GM06990 (cell line): ENCODE results near the gene DNAJC6.

Experiments
- DNase-seq: peaks from one replicate; pipeline ENCODE4 v3.0.0-alpha.2; 2011; ENCODE audit not compliant: insufficient read length; ENCODE audit errors: extremely low read depth
- H3K27me3 ChIP-seq: replicated peaks from 2 replicates; pipeline ENCODE4 v1.6.0; 2011; ENCODE audit warnings: low read length; ENCODE audit not compliant: control insufficient read depth, insufficient read depth
- H3K36me3 ChIP-seq: 2 replicates; pipeline ENCODE4 v1.5.1; 2011; ENCODE audit warnings: low read length; ENCODE audit not compliant: control insufficient read depth, insufficient read depth
- H3K4me3 ChIP-seq: replicated peaks from 2 replicates; pipeline ENCODE4 v1.5.1; 2011; ENCODE audit warnings: low read depth, mild to moderate bottlenecking, control low read depth, low read length
- TF ChIP-seq, protein P1 (sequence below): IDR thresholded peaks from 2 replicates; pipeline ENCODE4 v1.5.1; 2011; ENCODE audit warnings: low read length, control low read depth, mild to moderate bottlenecking, inconsistent platforms; ENCODE audit not compliant: insufficient read depth, poor library complexity, severe bottlenecking

Gene DNAJC6

GRCh38 chr1:65412256-65412983, 103.1 kb downstream of the DNAJC6 start:
- no peak for DNase-seq
- Histone ChIP-seq H3K4me3 (no peak overlapping the region), H3K36me3 (no peaks in the 10 kb centered on the region), H3K27me3 (no peaks in the 10 kb centered on the region)
- TF ChIP-seq, protein P1, sequence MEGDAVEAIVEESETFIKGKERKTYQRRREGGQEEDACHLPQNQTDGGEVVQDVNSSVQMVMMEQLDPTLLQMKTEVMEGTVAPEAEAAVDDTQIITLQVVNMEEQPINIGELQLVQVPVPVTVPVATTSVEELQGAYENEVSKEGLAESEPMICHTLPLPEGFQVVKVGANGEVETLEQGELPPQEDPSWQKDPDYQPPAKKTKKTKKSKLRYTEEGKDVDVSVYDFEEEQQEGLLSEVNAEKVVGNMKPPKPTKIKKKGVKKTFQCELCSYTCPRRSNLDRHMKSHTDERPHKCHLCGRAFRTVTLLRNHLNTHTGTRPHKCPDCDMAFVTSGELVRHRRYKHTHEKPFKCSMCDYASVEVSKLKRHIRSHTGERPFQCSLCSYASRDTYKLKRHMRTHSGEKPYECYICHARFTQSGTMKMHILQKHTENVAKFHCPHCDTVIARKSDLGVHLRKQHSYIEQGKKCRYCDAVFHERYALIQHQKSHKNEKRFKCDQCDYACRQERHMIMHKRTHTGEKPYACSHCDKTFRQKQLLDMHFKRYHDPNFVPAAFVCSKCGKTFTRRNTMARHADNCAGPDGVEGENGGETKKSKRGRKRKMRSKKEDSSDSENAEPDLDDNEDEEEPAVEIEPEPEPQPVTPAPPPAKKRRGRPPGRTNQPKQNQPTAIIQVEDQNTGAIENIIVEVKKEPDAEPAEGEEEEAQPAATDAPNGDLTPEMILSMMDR, result no peak

- no peak for DNase-seq
- Histone ChIP-seq H3K36me3 (no peaks in the 10 kb centered on the region), H3K4me3 (no peak overlapping the region), H3K27me3 (no peaks in the 10 kb centered on the region)
- TF ChIP-seq, protein P1, result no peak
Measured at GRCh38 chr1:65412984-65413375, 103.6 kb downstream of the DNAJC6 start.

GRCh38 chr1:65414538-65414937, 105.2 kb downstream of the DNAJC6 start:
- DNase-seq, result no peak
- Histone ChIP-seq H3K36me3 (no peaks in the 10 kb centered on the region), H3K27me3 (no peaks in the 10 kb centered on the region), H3K4me3 (no peak overlapping the region)
- TF ChIP-seq, protein P1, result no peak

- TF ChIP-seq, protein P1, result no peak
- DNase-seq, result no peak
- Histone ChIP-seq H3K36me3 (no peaks in the 10 kb centered on the region), H3K27me3 (no peaks in the 10 kb centered on the region), H3K4me3 (no peak overlapping the region)
Measured at GRCh38 chr1:65416767-65417166, 107.4 kb downstream of the DNAJC6 start.

GRCh38 chr1:65417729-65418128, 108.4 kb downstream of the DNAJC6 start:
- Histone ChIP-seq H3K4me3 (no peak overlapping the region), H3K36me3 (no peaks in the 10 kb centered on the region), H3K27me3 (no peaks in the 10 kb centered on the region)
- TF ChIP-seq, protein P1, result no peak
- no peak for DNase-seq

DNA sequence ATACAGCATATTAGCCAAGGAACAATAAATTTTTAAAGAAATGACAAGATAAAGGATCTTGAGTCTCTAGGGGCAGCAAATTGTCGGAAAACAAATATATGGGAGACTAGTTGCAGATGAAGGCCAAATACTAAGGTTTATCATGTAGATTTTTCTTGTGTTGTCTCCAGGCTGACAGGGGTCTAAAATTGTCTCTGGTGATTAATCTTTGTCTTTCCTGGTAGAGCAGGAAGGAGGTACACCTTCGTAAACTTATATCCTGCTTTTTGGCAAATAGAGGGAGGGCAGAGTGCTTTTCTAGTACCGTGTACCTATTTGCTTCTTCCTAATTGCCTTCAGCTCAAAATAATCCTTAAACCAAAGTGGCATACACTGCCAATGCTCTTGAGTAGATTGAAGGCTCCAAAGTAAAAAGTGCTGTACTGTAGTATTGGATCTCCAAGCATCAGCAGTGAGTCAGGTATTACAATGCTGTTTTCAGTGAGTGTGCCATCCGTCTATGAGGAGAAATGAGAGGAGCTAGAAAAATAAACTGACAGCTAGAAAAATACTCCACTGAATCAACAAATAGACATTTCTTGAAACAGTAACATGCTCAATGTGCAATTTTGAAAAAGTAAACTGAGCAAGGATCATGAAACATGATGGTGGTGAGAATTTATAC, 109.3 kb downstream of the DNAJC6 start:
- TF ChIP-seq, protein P1, result no peak
- Histone ChIP-seq H3K36me3 (no peaks in the 10 kb centered on the region), H3K27me3 (no peaks in the 10 kb centered on the region), H3K4me3 (no peak overlapping the region)
- no peak for DNase-seq
